Stomach (tissue), 19 donors: ENCODE measurements around the gene LTF. TPM values are rescaled to one million over a fixed set of nuclear protein-coding genes. Genes with fewer than 3 reads are reported as not detected.
A peak's percentile ranks its signal among the peaks of the same experiment; 100 is the strongest.

Experiments
- DNase-seq, 2 donors: peaks; one replicate each; pipeline versions ENCODE4 v3.0.0 to v3.0.0-alpha.2; 2013 to 2019
- H3K27ac ChIP-seq, 5 donors: fragments of 200-600 bp in 4 of 5; sonication (generic) in 4 of 5; one replicate each; pipeline ENCODE4 v1.5.1; 2013 to 2019; ENCODE audit warnings: mild to moderate bottlenecking in 1 of 5, moderate library complexity in 1 of 5
- H3K27me3 ChIP-seq, 3 donors: fragments of 200-600 bp; sonication (generic); one replicate each; pipeline ENCODE4 v1.5.1; 2017 to 2019; ENCODE audit warnings: mixed run types in 1 of 3
- H3K36me3 ChIP-seq, 4 donors: fragments of 200-600 bp; sonication (generic); 1 replicate in 3 of 4; 2 replicates in 1 of 4; pipeline ENCODE4 v1.5.1; 2016 to 2019
- H3K4me1 ChIP-seq, 4 donors: fragments of 200-600 bp; sonication (generic); one replicate each; pipeline ENCODE4 v1.5.1; 2016 to 2019
- H3K4me3 ChIP-seq, 4 donors: fragments of 200-600 bp; sonication (generic) in 3 of 4; one replicate each; pipeline ENCODE4 v1.5.1; 2016 to 2019; ENCODE audit warnings: mild to moderate bottlenecking in 1 of 4
- H3K9me3 ChIP-seq, 4 donors: fragments of 200-600 bp; sonication (generic); one replicate each; pipeline ENCODE4 v1.5.1; 2016 to 2019
- EP300 ChIP-seq: sonication (generic); formaldehyde crosslinking; IDR thresholded peaks from one replicate; pipeline ENCODE4 v1.6.1; 2017; ENCODE audit warnings: antibody characterized with exemption
- POLR2A ChIP-seq, 4 donors: fragments of 450-650 bp; IDR thresholded peaks; one replicate each; pipeline ENCODE4 v1.6.1; 2016; ENCODE audit warnings: antibody characterized with exemption in 4 of 4, control low read depth in 2 of 4, mild to moderate bottlenecking in 1 of 4, moderate library complexity in 1 of 4
- POLR2AphosphoS5 ChIP-seq, 3 donors: sonication (generic); formaldehyde crosslinking; IDR thresholded peaks; one replicate each; pipeline ENCODE4 v1.6.1; 2016; ENCODE audit warnings: antibody characterized with exemption in 3 of 3
- WGBS, 5 donors: extraction: QIAGEN DNeasy Blood & Tissue Kit in 3 of 5; methylation state at CpG; one replicate each; pipeline versions ENCODE4 v1.1.5 to v1.1.7; 2013 to 2018; 5-methylcytosine and 5-hydroxymethylcytosine counted together
- intact Hi-C: fragments of 100-400 bp; cut with DNase I; formaldehyde crosslinking; loops from one replicate; pipeline ENCODE4 v1.15.1; 2023; ENCODE audit warnings: low total_unique reads
- long read RNA-seq, 10 donors: transcript quantifications; one replicate each; lab custom pipeline, GENCODE V29; 2026
- polyA plus RNA-seq, 3 donors: library from polyadenylated mRNA; stranded (reverse); fragments of 200-250 nt; gene quantifications; one replicate each; pipeline ENCODE4 v1.2.3, GENCODE V29; 2013
- total RNA-seq, 5 donors: library from RNA; depleted of rRNA; stranded (reverse); fragments of >200 nt; gene quantifications; one replicate each; pipeline versions ENCODE4 v1.1.0 to v1.2.3, GENCODE V29; 2014 to 2016
- TF ChIP-seq, protein P1 (sequence below), 7 experiments: fragments of 450-650 bp in 4 of 7; fragments of 200-600 bp in 3 of 7; sonication (generic) in 3 of 7; IDR thresholded peaks; one replicate each; pipeline ENCODE4 v1.5.1; 2016 to 2019; ENCODE audit warnings: antibody characterized with exemption in 7 of 7, control low read depth in 2 of 7, mild to moderate bottlenecking in 1 of 7
- donor health status: healthy with polysubstance abuse.
- donor health status: Bipolar disorder and iron deficiency.
- donor health status: healthy.

LTF gene
- total RNA-seq (100 to 1,000 TPM in 2 of 5 donors, 10 to 100 TPM in 2, under 1 TPM in 1; 0.58 to 275 (median 22.4) TPM), polyA plus RNA-seq (1,000 to 10,000 TPM in 1 of 3 donors, 100 to 1,000 TPM in 1, 1 to 10 TPM in 1; 8.1 to 1,112 (median 398) TPM)
- long read RNA-seq, donor 1, result 0 reads
- long read RNA-seq, donor 2, partial matches to known transcripts, result 11 of 13 reads
- long read RNA-seq, donor 2, other reads (novel, unspliced or antisense), result 0 of 13 reads
- long read RNA-seq, donor 3, result 0 reads
- long read RNA-seq, donor 4, result 0 reads
- long read RNA-seq, donor 5, partial matches to known transcripts, result 0 of 1 reads
- long read RNA-seq, donor 5, other reads (novel, unspliced or antisense), result 0 of 1 reads
- long read RNA-seq, donor 6, result 0 reads
- long read RNA-seq, donor 7, result 0 reads
- long read RNA-seq, donor 8, partial matches to known transcripts, result 0 of 2 reads
- long read RNA-seq, donor 8, other reads (novel, unspliced or antisense), result 0 of 2 reads
- long read RNA-seq, donor 9, partial matches to known transcripts, result 0 of 2 reads
- long read RNA-seq, donor 9, other reads (novel, unspliced or antisense), result 0 of 2 reads
- long read RNA-seq, donor 10, partial matches to known transcripts, result 0 of 2 reads
- long read RNA-seq, donor 10, other reads (novel, unspliced or antisense), result 0 of 2 reads

- no peak for DNase-seq
- Histone ChIP-seq H3K36me3 (no peaks in the 10 kb centered on the region), H3K27ac (peak within 1 kb of the TSS in 3 of 5 donors; percentile 35 to 72 (median 38)), H3K9me3 (peaks cover 0 to 7% (median 0%) of the 10 kb centered on the region in 4 donors), H3K27me3 (peaks cover 0 to 32% (median 8%) of the 10 kb centered on the region in 3 donors), H3K4me3 (peak within 1 kb of the TSS in 3 of 4 donors; percentile 18 to 24 (median 19)), H3K4me1 (peaks cover 13 to 39% (median 26%) of the 10 kb centered on the region in 4 donors)
- intact Hi-C loops, result no loop called here
- WGBS, 5 donors, result 26 to 47% (median 31%) methylated on average over 18 to 44 of the region's 44 CpGs
- TF ChIP-seq EP300 (no peak), POLR2AphosphoS5 (IDR thresholded peaks at IDR 0.05) (peak in 1 of 3 donors; percentile 24), POLR2A (IDR thresholded peaks at IDR 0.05) (no peak)
- TF ChIP-seq, protein P1, sequence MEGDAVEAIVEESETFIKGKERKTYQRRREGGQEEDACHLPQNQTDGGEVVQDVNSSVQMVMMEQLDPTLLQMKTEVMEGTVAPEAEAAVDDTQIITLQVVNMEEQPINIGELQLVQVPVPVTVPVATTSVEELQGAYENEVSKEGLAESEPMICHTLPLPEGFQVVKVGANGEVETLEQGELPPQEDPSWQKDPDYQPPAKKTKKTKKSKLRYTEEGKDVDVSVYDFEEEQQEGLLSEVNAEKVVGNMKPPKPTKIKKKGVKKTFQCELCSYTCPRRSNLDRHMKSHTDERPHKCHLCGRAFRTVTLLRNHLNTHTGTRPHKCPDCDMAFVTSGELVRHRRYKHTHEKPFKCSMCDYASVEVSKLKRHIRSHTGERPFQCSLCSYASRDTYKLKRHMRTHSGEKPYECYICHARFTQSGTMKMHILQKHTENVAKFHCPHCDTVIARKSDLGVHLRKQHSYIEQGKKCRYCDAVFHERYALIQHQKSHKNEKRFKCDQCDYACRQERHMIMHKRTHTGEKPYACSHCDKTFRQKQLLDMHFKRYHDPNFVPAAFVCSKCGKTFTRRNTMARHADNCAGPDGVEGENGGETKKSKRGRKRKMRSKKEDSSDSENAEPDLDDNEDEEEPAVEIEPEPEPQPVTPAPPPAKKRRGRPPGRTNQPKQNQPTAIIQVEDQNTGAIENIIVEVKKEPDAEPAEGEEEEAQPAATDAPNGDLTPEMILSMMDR (IDR thresholded peaks at IDR 0.05), result no peak
Measured at GRCh38 chr3:46464326-46465195, at the start of gene LTF. Gene LTF (minus strand): TSS chr3:46464905. CDS start chr3:46464867, 38 bp downstream.

GRCh38 chr3:46512191-46512749, 47.6 kb upstream of the LTF start:
- no peak for DNase-seq
- H3K27me3 ChIP-seq, result no peaks in the 10 kb centered on the region
- H3K4me1 ChIP-seq, result no peaks in the 10 kb centered on the region
- WGBS, 5 donors, result 75 to 84% (median 77%) methylated on average over 2 of the region's 2 CpGs
- H3K4me3 ChIP-seq, result no peak overlapping the region
- no peak overlapping the region for H3K27ac ChIP-seq
- H3K9me3 ChIP-seq, result no peaks in the 10 kb centered on the region
- intact Hi-C loops, result no loop called here
- no peaks in the 10 kb centered on the region for H3K36me3 ChIP-seq
- no peak for TF ChIP-seq EP300
- TF ChIP-seq, protein P1 (IDR thresholded peaks at IDR 0.05), result no peak
- no peak for TF ChIP-seq POLR2AphosphoS5 (IDR thresholded peaks at IDR 0.05)
- TF ChIP-seq POLR2A (IDR thresholded peaks at IDR 0.05), result no peak

- intact Hi-C loops, result no loop called here
- H3K36me3 ChIP-seq, result no peaks in the 10 kb centered on the region
- DNase-seq, result no peak
Measured at GRCh38 chr3:46509661-46510187, 45.0 kb upstream of the LTF start.

More at GRCh38 chr3:46509661-46510187, 45.0 kb upstream of the LTF start:
- no peak for TF ChIP-seq POLR2AphosphoS5 (IDR thresholded peaks at IDR 0.05)
- TF ChIP-seq, protein P1 (IDR thresholded peaks at IDR 0.05), result no peak
- no peak for TF ChIP-seq POLR2A (IDR thresholded peaks at IDR 0.05)
- no peak for TF ChIP-seq EP300
- Histone ChIP-seq H3K4me3 (no peak overlapping the region), H3K27me3 (no peaks in the 10 kb centered on the region), H3K9me3 (no peaks in the 10 kb centered on the region), H3K27ac (no peak overlapping the region), H3K4me1 (no peaks in the 10 kb centered on the region)
- 67 to 73% (median 70%) methylated on average over 4 of the region's 4 CpGs for WGBS, 5 donors
